Liver (tissue), 3 donors: Measurements from ENCODE around the gene CEACAM1.
"Not testable (repeated sequence)": the region's sequence is repeated elsewhere in the genome, so short reads cannot be mapped to it uniquely, and the experiment has no call there.

Source experiments
- TAF1 ChIP-seq: conservative IDR thresholded peaks from 2 replicates; pipeline ENCODE4 v1.6.1; 2016; ENCODE audit warnings: antibody characterized with exemption, mild to moderate bottlenecking
- TF ChIP-seq, protein P1 (sequence below): IDR thresholded peaks from 2 replicates; pipeline ENCODE4 v1.6.1; 2016; ENCODE audit warnings: antibody characterized with exemption
- TF ChIP-seq, protein P2 (sequence below): fragments of 150-350 bp; IDR thresholded peaks from 2 replicates; pipeline ENCODE4 v1.5.1; 2017; ENCODE audit warnings: improper control_type of control experiment, low read depth, low read length; ENCODE audit not compliant: missing input control
- donor health status: healthy.
- donor health status: healthy.

DNA sequence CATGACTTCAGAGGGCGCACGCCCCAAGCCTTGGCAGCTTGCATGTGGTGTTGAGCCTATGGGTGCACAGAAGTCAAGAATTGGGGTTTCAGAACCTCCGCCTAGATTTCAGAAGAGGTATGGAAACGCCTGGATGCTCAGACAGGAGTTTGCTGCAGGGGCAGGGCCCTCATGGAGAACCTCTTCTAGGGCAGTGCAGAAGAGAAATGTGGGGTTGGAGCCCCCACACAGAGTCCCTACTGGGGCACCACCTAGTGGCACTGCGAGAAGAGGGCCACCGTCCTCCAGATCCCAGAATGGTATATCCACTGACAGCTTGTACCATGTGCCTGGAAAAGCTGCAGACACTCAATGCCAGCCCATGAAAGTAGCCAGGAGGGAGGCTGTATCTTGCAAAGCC, 22.2 kb upstream of the CEACAM1 start:
- TF ChIP-seq, protein P1, sequence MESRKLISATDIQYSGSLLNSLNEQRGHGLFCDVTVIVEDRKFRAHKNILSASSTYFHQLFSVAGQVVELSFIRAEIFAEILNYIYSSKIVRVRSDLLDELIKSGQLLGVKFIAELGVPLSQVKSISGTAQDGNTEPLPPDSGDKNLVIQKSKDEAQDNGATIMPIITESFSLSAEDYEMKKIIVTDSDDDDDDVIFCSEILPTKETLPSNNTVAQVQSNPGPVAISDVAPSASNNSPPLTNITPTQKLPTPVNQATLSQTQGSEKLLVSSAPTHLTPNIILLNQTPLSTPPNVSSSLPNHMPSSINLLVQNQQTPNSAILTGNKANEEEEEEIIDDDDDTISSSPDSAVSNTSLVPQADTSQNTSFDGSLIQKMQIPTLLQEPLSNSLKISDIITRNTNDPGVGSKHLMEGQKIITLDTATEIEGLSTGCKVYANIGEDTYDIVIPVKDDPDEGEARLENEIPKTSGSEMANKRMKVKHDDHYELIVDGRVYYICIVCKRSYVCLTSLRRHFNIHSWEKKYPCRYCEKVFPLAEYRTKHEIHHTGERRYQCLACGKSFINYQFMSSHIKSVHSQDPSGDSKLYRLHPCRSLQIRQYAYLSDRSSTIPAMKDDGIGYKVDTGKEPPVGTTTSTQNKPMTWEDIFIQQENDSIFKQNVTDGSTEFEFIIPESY: not testable (repeated sequence)
- not testable (repeated sequence) for TF ChIP-seq TAF1
- TF ChIP-seq, protein P2, sequence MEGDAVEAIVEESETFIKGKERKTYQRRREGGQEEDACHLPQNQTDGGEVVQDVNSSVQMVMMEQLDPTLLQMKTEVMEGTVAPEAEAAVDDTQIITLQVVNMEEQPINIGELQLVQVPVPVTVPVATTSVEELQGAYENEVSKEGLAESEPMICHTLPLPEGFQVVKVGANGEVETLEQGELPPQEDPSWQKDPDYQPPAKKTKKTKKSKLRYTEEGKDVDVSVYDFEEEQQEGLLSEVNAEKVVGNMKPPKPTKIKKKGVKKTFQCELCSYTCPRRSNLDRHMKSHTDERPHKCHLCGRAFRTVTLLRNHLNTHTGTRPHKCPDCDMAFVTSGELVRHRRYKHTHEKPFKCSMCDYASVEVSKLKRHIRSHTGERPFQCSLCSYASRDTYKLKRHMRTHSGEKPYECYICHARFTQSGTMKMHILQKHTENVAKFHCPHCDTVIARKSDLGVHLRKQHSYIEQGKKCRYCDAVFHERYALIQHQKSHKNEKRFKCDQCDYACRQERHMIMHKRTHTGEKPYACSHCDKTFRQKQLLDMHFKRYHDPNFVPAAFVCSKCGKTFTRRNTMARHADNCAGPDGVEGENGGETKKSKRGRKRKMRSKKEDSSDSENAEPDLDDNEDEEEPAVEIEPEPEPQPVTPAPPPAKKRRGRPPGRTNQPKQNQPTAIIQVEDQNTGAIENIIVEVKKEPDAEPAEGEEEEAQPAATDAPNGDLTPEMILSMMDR: not testable (repeated sequence)
